GM19035 (cell line): ENCODE data around the gene CDCA8.

Source experiments
- ATAC-seq: cut with Tn5 transposase; IDR thresholded peaks from one replicate; pipeline ENCODE4 v1.9.1; 2021; ENCODE audit not compliant: unreplicated experiment

The CDCA8 gene

GRCh38 chr1:37714689-37715088 lies 22.4 kb downstream of the CDCA8 start:
- no peak for ATAC-seq

DNA sequence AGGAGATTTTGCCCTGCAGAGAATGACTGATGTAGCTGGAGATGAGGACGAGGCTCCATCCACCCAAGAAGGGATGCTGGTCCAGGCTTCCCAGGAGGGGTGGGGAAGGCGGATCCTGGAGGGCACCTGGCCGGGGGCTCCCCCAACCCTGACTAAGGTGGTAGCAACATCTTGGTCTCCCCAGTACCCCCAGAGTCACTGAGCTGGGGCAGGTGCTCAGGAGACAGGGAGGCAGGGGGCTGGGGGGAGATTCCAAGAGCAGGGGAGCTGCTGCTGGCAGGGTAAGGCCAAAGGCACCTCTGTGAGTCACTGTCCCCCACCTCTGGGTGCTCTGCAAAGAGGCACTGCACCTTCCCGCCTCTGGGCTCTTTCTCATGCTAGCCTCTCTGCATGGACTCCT lies 24.0 kb downstream of the CDCA8 start:
- ATAC-seq = no peak

- no peak for ATAC-seq
Observed at GRCh38 chr1:37717631-37718030, 25.3 kb downstream of the CDCA8 start.

GRCh38 chr1:37718181-37718900 lies 26.0 kb downstream of the CDCA8 start:
- ATAC-seq = no peak

GRCh38 chr1:37718901-37719571 lies 26.7 kb downstream of the CDCA8 start:
- ATAC-seq = no peak

GRCh38 chr1:37719572-37720195 lies 27.4 kb downstream of the CDCA8 start:
- ATAC-seq = no peak

DNA sequence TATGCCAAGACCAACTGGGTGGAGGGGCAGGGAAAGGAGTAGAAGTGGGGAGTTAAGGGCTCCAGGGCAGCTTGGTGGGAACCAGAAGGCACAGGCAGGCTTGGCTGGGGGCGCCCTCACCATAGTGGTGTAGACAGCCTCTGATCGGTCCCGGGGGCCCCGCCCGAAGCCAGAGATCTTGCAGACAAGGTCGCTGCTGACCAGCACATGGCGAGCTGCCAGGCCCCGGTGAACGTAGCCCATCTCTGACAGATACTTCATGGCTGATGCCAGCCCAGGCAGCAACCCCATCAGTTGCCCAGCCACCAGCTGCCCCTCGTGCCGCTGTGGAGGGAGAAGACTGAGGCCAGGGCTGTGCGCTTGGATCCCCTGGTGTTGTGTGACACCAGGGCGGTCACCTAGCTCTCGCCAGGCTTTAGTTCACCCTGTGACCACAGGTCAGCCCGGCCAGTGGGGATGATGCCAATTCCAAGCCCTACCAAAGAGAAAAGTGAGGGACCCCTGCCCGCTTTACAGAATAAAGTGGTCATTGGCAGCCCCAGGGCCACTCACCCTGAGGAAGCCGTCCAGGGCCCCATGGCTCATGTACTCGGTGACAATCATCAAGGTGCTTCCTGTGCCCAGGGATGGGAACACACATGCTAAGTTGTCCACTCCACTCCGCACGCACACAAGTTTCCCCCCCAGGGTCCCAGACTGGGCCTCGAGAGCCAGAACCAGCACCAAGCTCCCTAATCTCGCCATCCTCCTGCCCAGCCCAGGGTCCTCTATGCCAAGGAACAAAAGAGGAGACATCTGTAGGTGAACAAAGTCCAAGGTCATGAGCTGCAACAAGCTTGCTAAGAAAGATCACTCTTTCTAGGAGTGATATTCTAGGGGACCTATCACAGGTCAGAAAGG lies 28.2 kb downstream of the CDCA8 start:
- ATAC-seq = no peak

GRCh38 chr1:37721565-37721964 lies 29.2 kb downstream of the CDCA8 start:
- ATAC-seq = no peak

DNA sequence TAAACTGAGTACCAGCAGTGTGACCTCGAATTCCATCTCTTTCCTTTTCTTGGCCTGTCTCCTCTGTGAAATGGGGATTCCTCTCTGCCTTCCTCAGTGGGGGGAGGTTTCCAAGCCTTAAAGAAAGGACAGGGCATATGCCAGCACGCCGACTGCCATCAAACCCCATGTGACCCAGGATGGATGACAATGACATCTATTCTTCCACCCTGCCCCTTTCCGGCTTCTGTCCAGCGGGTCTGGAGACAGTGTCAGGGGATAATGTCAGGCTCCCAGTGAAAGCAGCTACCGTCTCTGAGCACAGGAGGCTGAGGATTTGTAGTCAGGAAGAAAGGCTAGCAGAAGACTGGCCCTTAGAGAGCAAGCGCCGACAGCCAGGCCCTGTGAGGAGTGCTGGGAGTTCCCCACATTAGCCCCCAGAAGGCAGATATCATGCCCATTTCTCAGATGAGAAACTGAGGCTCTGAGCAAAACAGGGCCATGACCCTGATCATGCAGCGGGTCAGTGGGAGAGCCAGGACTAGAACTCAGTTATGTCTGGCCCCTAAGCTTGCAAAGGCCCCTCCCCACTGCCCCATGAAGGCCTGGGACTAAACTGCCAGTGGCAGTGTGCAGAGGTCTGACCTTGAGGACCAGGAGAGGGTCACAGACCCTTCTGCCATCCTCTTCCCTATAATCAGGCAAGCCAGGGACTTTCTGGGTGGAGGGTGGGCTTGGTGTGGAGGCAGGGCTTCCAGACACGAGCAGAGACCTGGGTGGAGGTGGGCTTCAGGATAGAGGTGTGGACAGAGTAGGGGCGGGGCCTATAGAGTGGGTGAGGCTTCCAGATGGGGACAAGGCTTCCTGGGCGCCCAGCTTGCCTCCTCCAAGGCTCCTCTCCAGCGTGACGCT lies 30.1 kb downstream of the CDCA8 start:
- no peak for ATAC-seq

DNA sequence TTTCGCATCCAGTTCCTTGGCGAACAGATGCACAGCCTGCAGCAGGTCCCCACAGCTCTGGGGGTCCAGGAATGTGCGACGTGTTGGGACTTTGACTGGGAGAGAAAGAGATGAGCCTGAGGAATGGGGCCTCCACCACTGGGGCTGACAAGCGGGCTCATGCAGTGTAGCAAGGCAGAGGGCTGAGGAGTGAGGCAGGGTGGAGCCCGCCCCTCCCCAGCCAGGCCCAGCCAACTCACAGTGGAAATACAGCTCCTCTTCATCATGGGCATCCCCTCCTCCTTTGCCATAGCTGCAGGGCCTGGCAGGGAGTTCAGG lies 30.7 kb downstream of the CDCA8 start:
- no peak for ATAC-seq

DNA sequence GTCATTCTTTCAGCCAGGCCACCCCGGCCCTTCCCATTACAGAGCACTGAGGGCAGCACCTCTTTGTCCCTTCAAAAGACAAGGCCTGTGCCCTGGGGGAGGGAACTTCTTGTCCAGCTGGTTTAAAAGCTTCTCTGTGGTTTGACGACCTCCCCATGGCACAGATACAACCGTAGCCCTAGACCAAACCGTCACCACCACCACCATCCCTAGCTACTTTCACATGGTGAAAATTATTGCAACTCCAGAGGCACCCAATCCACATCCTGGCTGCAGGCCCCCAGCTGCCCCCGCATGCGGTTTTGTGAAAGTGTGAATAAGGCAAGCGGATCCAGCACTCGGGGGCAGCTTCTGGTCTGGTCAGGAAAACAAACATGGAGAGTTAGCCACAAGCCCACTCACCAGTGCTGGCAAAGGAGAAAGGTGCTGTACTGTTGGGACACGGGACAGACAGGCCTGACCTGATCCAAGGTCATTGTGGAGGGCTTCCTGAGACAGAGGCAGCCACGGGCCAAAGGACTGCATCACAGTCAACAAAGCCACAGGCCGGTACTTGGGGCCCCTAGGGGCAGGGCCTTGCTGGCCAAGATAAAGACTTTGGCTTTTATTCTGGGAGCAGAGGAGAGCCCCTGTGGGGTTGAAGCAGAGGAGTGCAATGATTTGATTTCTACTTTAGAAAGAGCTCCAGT lies 31.2 kb downstream of the CDCA8 start:
- ATAC-seq = no peak

GRCh38 chr1:37724575-37724974 lies 32.3 kb downstream of the CDCA8 start:
- ATAC-seq = no peak

GRCh38 chr1:37725851-37726613 lies 33.7 kb downstream of the CDCA8 start:
- no peak for ATAC-seq

- ATAC-seq = no peak
Observed at GRCh38 chr1:37726751-37727585, 34.7 kb downstream of the CDCA8 start.

GRCh38 chr1:37728416-37728815 lies 36.1 kb downstream of the CDCA8 start:
- no peak for ATAC-seq

GRCh38 chr1:37730376-37730775 lies 38.1 kb downstream of the CDCA8 start:
- ATAC-seq = no peak

DNA sequence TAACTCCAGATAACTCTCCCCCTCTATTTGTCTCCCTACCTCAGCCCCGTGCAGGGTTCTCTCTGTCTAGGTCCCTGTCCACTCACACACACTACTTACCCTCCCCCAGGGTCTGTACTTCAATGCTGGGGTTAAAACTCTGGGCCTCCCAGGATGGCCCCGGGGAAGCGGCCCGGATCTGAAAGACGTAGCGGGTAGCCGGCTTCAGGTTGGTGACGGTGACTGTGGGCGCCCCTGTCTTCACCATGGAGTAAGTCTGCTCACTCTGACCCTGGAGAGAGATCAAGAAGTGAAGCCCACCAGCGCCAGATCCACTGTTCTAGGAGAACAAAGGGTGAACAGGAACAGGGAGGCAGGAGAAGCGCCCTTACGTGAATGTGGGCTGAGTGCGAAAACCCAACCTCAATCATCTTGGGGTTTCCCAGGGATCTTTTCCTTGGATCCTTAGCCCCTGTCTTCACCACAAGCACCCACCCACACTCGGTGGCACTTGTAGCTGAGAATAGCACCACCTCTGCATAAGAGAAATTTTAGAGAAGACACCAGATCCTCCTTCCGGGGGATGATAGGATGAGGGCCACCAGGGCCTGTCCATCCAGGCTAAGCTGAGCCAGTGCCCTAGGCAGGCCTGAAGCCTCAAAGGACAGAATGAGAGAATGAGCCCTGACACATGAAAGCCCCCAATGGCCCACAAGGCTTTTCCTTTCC lies 39.1 kb downstream of the CDCA8 start:
- no peak for ATAC-seq
